NB4 (cell line): ENCODE data around the gene CDC42BPA.

ENCODE experiments used
- MYC ChIP-seq: IDR thresholded peaks from 2 replicates; pipeline ENCODE4 v1.6.1; 2011; ENCODE audit warnings: low read depth, low read length
- POLR2A ChIP-seq: IDR thresholded peaks from 2 replicates; pipeline ENCODE4 v1.6.1; 2011; ENCODE audit warnings: mild to moderate bottlenecking; ENCODE audit not compliant: insufficient read length; ENCODE audit errors: extremely low read depth
- TF ChIP-seq, protein P1 (sequence below): IDR thresholded peaks from one replicate; pipeline ENCODE4 v1.5.1; 2012; ENCODE audit warnings: low read depth, low read length
- TF ChIP-seq, protein P2 (sequence below): IDR thresholded peaks from 2 replicates; pipeline ENCODE4 v1.6.1; 2011; ENCODE audit warnings: low read depth, low read length

DNA sequence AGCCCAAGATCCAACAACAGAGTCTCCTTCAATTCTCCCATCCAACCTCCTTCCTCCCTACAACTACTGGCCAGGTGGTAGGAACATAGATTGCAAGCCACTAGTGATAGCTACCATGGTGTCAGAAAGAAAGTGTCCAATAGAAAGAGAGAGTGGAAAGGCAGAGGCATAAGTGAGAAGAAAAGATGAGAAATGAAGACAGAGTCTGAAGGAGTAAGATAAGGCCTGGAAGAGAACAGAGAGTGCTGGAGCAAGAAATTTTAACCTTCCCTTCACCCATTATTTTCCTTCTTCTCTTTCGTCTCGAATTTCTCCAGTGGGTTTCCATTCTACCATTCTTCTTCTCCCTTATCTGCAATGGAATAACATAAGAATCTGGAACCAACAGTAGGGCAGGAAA, 57.9 kb downstream of the CDC42BPA start:
- TF ChIP-seq, protein P1, sequence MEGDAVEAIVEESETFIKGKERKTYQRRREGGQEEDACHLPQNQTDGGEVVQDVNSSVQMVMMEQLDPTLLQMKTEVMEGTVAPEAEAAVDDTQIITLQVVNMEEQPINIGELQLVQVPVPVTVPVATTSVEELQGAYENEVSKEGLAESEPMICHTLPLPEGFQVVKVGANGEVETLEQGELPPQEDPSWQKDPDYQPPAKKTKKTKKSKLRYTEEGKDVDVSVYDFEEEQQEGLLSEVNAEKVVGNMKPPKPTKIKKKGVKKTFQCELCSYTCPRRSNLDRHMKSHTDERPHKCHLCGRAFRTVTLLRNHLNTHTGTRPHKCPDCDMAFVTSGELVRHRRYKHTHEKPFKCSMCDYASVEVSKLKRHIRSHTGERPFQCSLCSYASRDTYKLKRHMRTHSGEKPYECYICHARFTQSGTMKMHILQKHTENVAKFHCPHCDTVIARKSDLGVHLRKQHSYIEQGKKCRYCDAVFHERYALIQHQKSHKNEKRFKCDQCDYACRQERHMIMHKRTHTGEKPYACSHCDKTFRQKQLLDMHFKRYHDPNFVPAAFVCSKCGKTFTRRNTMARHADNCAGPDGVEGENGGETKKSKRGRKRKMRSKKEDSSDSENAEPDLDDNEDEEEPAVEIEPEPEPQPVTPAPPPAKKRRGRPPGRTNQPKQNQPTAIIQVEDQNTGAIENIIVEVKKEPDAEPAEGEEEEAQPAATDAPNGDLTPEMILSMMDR, result no peak
- TF ChIP-seq POLR2A, result no peak
- TF ChIP-seq, protein P2, sequence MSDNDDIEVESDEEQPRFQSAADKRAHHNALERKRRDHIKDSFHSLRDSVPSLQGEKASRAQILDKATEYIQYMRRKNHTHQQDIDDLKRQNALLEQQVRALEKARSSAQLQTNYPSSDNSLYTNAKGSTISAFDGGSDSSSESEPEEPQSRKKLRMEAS, result no peak
- TF ChIP-seq MYC, result no peak
